DMS 273 (cell line): Measurements from ENCODE around the gene HDAC11.

ENCODE experiments used
- DNase-seq: peaks from one replicate; lab custom pipeline; 2025; ENCODE audit not compliant: unreplicated experiment; lab: John Stamatoyannopoulos, UW

HDAC11 gene

DNA sequence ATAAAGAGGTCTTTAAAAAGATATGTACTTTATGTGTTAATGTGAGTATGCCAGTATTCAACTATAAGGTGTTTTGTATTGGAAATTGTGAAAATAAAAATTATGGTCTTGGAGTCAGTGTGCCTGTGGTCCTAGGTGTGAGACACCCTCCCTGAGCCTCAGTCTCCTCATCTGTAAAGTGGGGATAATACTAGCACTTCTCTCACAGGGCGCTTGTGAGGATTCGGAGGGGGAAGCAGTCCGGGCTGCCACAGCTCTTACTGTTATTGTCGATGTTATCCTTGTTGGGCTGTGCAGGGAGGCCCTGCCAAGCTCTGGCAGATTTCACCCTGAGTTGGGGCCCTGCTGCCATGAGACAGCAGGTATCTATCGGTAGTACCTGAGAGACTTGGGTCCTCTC, 42.1 kb downstream of the HDAC11 start:
- no peak for DNase-seq

DNA sequence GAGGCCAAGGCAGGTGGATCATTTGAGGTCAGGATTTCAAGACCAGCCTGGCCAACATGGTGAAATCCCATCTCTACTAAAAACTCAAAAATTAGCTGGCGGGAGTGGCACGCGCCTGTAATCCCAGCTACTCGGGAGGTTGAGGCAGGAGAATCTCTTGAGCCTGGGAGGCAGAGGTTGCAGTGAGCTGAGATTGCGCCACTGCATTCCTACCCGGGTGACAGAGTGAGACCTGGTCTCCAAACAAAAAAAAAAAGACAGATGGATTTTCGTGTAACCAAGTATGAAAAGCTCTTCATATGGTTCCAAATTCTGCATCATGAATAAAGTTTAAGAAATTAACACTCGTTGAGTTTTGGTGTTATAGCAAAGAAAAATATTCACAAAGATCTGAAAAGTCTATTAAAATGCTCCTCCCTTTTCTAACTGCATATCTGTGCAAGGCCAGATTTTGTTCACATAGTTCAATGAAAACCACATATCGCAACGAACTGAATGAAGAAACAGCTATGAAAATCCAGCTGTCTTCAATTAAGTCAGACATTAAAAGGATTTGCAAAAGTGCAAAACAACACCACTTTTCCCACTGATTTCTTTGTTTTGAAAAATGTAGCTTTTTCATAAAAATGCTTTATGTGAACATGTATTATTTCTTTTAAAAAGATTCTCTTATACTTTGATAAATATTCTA, 45.0 kb downstream of the HDAC11 start:
- no peak for DNase-seq

DNA sequence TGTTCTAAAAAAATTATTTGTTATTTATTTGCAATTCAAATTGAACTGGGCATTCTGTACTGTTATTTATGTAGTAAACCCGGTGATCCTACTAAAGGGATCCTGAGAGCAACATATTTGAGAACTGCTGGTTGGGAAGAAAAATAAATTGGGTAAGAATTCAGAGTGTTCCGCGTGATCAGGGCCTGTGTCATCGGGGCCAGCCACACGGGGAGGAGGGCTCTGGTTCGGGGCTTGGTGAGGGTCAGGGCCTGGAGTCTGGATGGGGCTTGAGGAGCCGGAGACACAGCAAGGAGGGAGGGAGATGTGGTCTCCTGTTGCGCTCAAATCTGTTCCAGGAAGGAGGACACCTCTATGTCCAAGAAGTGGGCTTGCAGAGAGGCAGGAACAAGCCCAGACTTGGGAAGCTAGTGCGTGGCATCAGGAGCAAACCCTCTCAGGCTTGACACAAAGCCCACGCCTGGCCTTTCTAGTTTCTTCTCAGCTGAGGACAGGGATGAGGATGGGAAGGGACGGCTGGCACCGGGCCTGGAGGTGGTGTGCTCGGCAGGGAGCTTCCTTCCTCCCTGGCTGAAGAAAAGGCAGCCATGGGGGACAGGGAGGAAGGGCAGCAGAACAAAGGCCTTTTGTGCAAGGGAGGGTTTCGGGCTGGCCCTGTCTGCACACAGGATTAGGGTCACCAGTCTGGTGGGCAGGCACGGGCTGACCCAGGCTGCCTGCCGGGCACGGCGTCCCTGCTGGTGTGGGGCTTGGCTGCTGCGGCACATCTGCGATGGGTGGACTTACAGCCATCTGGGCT, 45.9 kb downstream of the HDAC11 start:
- peak; percentile 37 for DNase-seq

DNA sequence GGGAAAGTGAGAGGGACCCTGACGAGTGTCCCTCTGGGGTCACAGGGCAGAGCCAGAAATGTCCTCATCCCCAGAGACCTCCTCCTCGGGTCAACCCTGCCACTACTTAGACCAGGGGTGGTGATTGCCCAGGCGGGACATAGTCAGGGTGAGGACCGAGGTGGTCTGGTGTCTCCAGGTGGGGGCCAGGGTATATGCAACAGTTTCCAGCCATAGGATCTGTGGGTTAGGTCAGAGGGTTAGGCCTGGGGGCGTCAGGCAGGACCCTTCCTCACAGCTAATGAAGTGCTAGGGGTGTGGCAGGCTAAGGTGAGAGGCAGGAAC, 46.5 kb downstream of the HDAC11 start:
- DNase-seq = no peak

GRCh38 chr3:13528217-13528867, 48.2 kb downstream of the HDAC11 start:
- peak; percentile 83 for DNase-seq

- DNase-seq = no peak
Measured at GRCh38 chr3:13529196-13530112, 49.3 kb downstream of the HDAC11 start.

GRCh38 chr3:13530241-13531009, 50.3 kb downstream of the HDAC11 start:
- DNase-seq = no peak

DNA sequence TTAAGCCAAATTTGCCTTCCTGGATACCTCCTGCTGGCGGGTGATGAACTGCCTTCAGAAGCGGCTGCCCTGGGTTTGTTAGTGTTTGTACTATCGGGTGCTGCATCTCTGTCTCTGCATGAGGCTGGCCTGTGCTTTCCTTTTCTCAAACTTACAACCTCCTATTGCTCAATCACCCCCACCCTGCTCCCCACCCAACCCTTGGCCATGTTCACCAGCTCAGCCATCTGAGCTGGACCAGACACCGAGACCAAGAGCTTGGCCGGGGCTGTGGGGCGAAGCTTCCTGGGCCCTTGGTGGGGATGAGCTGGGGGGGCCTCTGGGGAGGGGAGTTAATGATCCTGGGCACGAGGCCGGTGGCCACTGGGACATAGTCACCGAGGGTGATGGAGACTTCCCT, 52.0 kb downstream of the HDAC11 start:
- no peak for DNase-seq

DNA sequence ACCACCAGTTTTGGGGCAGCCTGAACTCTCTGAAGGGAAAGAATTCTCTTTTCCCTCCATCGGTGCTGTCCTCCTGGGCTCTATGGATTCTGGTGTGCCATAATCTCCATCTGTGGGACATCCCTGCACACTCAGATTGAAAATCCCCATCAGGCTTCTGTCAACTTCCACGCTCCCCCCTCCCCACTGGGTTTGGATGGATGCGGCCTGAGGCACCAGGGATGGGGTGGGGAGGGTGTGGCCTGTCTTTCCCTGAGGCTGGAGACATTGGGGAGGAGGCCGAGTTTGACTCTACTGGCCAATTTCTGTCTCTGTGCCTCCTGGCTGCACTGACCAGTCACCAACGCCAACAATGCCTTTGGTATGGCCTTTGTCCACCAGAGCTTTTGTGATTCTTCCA, 52.5 kb downstream of the HDAC11 start:
- DNase-seq = no peak

DNA sequence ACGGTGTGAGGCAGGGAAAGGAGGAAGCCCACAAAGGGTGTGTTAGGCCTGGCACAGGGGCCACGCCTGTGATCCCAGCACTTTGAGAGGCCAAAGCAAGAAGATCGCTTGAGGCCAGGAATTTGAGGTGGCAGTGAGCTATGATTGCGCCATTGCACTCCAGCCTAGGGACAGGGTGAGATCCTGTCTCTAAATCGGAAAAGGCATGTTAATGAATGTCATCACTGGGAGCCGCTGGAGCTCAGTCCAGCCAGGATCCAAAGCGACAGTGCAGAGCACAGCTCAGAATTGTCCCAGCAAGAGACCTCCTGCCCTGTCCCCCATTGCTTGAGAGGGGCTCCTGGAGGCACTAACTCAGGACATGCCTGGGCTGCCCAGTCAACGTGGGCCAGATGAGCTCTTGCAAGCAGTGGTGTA, 53.8 kb downstream of the HDAC11 start:
- DNase-seq = no peak

- no peak for DNase-seq
Measured at GRCh38 chr3:13535526-13535875, 55.4 kb downstream of the HDAC11 start.

DNA sequence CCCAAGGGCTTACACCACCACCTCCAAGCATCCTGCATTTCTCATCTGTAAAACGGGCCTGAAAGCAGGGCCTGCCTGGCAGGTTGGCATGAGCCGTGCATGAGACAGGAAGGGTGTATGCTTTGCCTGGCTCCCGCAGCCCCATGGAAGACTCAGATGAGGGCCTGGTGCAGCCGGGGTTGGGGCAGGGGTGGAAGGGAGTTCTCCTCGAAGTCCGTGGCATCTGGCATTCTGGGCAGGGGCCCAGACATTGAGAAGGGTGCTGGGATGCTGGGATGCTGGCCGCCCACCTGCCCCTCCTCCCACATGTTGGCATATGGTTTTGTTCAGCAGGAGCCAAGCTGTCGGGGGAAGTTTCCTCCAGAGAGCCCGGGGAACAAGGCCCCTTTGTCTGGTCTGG, 55.8 kb downstream of the HDAC11 start:
- peak; percentile 97 for DNase-seq

DNA sequence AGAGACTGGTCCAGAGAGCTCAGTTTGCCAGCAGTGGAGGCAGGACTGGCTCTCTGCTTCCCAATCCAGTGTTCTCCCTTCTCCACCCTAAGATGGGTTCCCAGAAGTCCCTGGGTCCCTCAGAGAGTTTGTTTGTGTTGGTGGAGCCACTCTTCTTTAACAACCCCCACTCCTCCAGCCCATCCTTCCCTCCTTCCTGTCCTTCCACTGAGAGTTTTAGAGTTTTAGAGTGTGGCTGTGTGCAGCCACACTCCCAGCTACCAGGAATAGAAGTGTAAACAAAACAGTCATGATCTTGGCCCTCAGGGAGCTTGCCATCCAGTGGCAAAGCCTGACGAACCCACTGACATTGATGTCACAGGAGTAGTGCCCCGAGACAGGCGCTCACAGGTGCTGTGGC, 56.3 kb downstream of the HDAC11 start:
- peak; percentile 55 for DNase-seq

GRCh38 chr3:13536832-13537231, 56.7 kb downstream of the HDAC11 start:
- DNase-seq = peak; percentile 19

- DNase-seq = no peak
Measured at GRCh38 chr3:13537244-13537908, 57.3 kb downstream of the HDAC11 start.

DNA sequence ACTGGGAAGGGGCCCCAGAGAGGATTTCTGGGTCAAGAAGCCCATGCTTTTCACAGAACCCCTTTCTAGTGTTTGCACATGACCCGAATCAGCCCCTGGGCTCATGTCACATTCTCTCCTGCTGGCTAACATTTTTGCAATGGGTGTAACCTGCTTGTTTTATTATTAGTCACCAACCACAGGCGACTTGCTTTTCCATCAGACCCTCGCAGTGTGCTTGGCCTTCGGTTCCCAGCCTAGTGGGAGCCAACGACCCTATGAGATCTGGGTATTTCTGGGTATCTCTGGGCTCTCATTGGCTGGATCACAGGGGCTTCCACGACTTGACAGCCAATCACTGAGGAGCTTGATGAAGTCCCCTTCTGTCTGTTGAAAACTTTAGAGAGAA, 57.8 kb downstream of the HDAC11 start:
- no peak for DNase-seq

GRCh38 chr3:13538520-13539291, 58.6 kb downstream of the HDAC11 start:
- no peak for DNase-seq

GRCh38 chr3:13539292-13539638, 59.2 kb downstream of the HDAC11 start:
- DNase-seq = no peak

DNA sequence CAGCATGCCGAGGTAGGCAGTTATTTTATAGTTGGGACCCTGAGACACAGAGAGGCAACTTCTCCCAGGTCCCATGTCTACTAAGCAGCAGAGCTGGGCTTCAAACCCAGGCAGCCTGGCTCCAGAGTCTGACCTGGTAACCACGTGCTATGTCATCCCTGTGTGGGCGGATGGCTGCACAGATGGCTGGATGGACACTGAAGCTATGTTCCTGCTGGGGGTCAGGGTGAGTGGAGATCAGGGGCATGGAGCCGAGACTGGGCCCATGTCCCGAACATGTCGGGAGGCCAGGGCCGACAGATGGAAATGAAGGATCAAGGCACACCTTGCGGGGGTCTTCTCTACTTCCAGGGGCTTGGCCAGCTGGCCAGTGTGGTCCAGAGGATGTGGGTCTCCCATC, 59.6 kb downstream of the HDAC11 start:
- DNase-seq = no peak
